GM12864 (cell line): ENCODE results near the gene PLEKHH3.

Experiments used
- DNase-seq: peaks from one replicate; pipeline ENCODE4 v3.0.0-alpha.2; 2011; ENCODE audit warnings: low read depth
- H3K4me3 ChIP-seq: 2 replicates; pipeline ENCODE4 v1.5.1; 2011; ENCODE audit warnings: mild to moderate bottlenecking, low read depth, low read length, control low read depth
- TF ChIP-seq, protein P1 (sequence below): IDR thresholded peaks from 2 replicates; pipeline ENCODE4 v1.5.1; 2011; ENCODE audit warnings: low read depth, mild to moderate bottlenecking, moderate library complexity, low read length, control low read depth, inconsistent platforms; ENCODE audit errors: missing control alignments

Gene PLEKHH3

DNA sequence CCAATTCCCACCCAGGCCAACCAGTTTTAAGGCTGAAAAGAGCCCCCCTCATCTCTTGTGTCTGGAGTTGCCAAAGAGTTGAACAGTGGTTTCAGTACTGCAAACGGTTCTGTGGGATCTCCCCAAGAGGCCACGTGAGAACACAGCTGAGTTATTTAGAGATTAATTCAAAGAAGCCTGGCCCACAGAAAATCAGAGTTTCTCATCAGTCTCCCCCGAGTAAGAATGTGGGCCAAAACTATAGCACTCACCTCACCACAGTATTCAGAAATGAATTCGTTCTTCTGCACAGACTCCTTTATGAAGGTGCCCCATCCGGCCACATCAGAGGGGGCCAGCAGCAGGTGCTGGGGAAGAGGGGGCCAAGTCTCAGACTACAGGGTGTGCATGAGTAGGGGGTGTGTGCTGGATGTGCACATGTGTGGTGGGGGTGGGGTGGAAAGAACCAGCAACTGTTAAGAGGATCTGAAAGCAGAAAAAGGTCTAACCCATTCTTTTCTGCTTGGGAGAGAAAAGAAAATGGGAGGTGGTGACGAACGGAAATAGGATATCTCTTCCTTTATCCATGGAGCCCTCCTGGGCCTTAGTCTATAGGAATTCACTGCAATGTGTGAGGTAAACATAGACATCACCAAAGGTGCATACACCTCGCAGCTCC, 28.2 kb upstream of the PLEKHH3 start:
- TF ChIP-seq, protein P1, sequence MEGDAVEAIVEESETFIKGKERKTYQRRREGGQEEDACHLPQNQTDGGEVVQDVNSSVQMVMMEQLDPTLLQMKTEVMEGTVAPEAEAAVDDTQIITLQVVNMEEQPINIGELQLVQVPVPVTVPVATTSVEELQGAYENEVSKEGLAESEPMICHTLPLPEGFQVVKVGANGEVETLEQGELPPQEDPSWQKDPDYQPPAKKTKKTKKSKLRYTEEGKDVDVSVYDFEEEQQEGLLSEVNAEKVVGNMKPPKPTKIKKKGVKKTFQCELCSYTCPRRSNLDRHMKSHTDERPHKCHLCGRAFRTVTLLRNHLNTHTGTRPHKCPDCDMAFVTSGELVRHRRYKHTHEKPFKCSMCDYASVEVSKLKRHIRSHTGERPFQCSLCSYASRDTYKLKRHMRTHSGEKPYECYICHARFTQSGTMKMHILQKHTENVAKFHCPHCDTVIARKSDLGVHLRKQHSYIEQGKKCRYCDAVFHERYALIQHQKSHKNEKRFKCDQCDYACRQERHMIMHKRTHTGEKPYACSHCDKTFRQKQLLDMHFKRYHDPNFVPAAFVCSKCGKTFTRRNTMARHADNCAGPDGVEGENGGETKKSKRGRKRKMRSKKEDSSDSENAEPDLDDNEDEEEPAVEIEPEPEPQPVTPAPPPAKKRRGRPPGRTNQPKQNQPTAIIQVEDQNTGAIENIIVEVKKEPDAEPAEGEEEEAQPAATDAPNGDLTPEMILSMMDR, result no peak
- no peak overlapping the region for H3K4me3 ChIP-seq
- DNase-seq, result peak; percentile 84

DNA sequence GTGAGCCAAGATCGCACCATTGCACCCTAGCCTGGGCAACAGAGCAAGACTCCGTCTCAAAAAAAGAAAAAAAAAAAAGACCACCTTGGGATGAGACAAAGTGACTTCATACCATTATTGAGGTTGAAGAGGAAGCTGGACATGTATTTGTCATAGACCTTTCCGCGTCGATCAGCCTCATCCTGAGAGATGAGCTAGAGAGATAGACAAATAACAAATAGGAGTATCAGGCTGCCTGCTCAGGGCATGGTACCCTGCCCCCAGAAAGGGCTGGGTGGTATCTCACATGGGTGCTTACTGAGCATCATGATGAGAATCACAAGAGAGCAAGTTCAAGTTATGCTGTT, 27.7 kb upstream of the PLEKHH3 start:
- no peak overlapping the region for H3K4me3 ChIP-seq
- DNase-seq, result no peak
- TF ChIP-seq, protein P1, result no peak

DNA sequence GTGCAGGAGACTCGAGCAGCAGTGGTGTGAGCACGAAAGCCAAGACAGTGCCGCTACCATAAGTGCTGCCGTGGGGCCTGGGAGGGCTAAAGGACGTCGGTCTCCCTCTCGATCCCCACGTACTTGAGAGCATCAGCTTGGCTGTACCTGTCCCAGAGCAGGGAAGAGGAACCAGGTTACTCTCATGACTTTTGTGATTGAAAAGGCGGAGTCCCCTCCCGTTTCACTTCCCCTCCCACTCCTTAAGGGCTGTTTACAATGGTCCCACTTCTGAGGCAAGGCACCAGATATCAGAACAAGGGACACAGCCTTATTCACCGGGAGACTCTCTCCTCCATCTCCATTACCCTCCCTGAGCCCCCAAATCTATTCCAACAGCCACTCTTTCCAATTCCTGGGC, 25.7 kb upstream of the PLEKHH3 start:
- no peak overlapping the region for H3K4me3 ChIP-seq
- no peak for DNase-seq
- TF ChIP-seq, protein P1, result no peak

DNA sequence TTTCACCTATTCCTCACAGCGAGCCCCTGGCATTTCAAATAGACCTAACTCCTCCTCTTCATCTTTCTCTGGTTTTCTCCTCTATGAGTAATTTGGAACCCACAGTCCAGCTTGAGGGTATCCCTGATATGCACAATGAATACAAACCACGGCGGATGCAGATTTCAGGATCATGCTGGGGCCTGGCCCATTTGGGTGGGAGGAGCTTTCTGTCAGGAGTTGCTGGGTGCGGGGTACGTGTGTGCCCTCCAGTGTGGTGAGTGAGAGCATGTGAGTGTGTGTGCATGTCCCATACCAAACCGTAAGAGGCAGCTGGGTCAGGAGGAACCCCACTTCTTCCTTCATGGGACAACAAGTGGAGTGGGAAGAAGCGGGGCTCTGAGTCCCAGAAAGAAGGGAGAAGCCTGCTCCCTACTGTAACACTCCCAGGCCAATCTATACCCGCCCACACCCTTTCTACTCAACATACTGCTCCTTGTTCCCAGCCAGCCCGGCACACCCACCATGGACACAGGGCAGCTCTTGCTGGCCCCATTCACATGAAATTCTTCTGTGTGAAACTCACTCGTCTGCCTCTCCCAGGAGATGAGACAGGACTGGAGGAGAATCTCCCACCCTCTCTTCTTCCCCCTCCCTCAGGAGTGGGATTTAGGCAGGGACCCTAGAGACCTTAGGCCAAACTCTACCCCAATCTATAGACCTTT, 23.9 kb upstream of the PLEKHH3 start:
- DNase-seq, result no peak
- H3K4me3 ChIP-seq, result no peak overlapping the region
- TF ChIP-seq, protein P1, result no peak

DNA sequence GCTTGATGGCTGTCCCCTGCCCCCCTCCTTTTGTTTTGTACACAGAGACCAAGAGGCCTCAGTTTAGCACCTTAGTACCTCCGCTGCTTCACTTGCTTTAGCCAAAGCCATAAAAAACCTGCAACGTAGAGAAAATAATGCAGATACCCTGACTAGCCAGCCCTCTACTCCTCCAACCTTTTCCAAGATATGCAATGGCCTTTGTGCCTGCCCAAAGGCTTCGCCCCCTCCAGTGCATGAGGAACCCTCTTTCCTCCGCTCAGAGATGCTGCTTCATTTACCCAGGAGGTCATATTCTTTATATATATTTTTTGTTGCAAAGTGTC, 22.6 kb upstream of the PLEKHH3 start:
- TF ChIP-seq, protein P1, result no peak
- no peak overlapping the region for H3K4me3 ChIP-seq
- DNase-seq, result no peak

DNA sequence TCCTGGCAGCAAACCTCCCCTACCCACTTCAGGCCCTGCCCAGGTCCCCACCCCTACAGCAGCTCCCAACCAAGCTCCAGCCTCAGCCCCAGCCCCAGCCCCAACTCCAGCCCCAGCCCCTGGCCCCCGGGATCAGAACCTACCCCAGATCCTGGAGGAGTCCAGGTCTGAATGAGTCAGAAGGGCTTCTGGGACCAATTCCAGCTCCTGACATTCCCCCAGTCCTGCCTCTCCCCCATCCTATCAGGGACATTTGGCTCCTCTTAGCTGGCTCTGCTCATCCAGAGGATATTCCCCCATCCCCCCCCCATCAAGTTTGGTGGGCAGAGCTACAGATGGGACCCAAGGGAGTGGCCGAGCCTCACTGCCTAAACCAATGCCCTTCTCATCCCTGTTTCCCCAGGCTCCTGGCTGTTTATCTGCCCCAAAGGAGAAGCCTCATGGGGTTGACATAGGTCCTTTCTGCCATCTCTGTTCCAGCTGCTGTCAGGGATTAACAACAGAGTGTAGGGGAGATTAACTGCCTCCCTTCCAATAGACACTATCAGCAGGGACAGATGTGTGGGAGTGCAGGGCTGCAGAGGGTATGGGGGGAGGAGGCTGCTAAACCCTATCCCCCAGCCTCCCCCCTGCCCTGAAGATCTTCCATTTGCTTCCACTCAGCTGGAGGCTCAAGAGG, 22.1 kb upstream of the PLEKHH3 start:
- TF ChIP-seq, protein P1, result no peak
- DNase-seq, result no peak
- H3K4me3 ChIP-seq, result no peak overlapping the region
